ENCODE measurements around the gene EPHA7.

EPHA7 gene

DNA sequence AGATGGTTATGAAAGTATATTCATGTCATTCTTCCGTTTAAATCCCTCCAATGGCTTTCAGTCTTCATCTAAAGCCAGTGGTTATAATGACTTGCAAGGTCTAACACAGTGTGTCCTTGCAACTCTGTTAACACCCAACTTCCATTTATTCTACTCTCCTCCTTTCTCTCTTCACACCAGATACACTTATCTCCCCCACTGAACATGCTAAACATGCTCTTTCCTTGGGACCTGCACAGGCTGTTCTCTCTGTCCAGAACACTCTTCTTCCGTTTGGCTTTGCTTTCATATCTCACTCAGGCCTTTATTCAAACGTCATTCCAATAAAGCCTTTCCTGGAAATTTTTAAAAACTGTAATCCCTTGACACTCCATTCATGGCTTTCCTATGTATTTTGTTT lies 91.5 kb downstream of the EPHA7 start:
- H3K9me3 Mint-ChIP-seq: no peaks in the 10 kb centered on the region
- H3K4me1 Mint-ChIP-seq (ENCODE audit: low read depth): no peaks in the 10 kb centered on the region
- DNase-seq (ENCODE audit: low spot score): no peak
- no peak overlapping the region for H3K4me3 Mint-ChIP-seq
- H3K36me3 Mint-ChIP-seq (ENCODE audit: low read depth): no peaks in the 10 kb centered on the region
- no peak overlapping the region for H3K27ac Mint-ChIP-seq
- H3K27me3 Mint-ChIP-seq (ENCODE audit: low read depth): no peaks in the 10 kb centered on the region

GRCh38 chr6:93325761-93326160 lies 93.6 kb downstream of the EPHA7 start:
- H3K27ac Mint-ChIP-seq: no peak overlapping the region
- H3K9me3 Mint-ChIP-seq: no peaks in the 10 kb centered on the region
- DNase-seq (ENCODE audit: low spot score): no peak
- H3K4me1 Mint-ChIP-seq (ENCODE audit: low read depth): no peaks in the 10 kb centered on the region
- H3K27me3 Mint-ChIP-seq (ENCODE audit: low read depth): no peaks in the 10 kb centered on the region
- H3K36me3 Mint-ChIP-seq (ENCODE audit: low read depth): no peaks in the 10 kb centered on the region
- no peak overlapping the region for H3K4me3 Mint-ChIP-seq

- H3K4me1 Mint-ChIP-seq (ENCODE audit: low read depth): no peaks in the 10 kb centered on the region
- H3K9me3 Mint-ChIP-seq: no peaks in the 10 kb centered on the region
- H3K27me3 Mint-ChIP-seq (ENCODE audit: low read depth): no peaks in the 10 kb centered on the region
Observed at GRCh38 chr6:93323630-93324029, 95.7 kb downstream of the EPHA7 start.

GRCh38 chr6:93322651-93323050 lies 96.7 kb downstream of the EPHA7 start:
- Mint-ChIP-seq H3K27me3 (ENCODE audit: low read depth) (no peaks in the 10 kb centered on the region), H3K27ac (no peak overlapping the region), H3K36me3 (ENCODE audit: low read depth) (no peaks in the 10 kb centered on the region), H3K4me3 (no peak overlapping the region), H3K9me3 (no peaks in the 10 kb centered on the region), H3K4me1 (ENCODE audit: low read depth) (no peaks in the 10 kb centered on the region)
- no peak for DNase-seq (ENCODE audit: low spot score)

More at GRCh38 chr6:93323630-93324029, 95.7 kb downstream of the EPHA7 start:
- H3K4me3 Mint-ChIP-seq: no peak overlapping the region
- H3K36me3 Mint-ChIP-seq (ENCODE audit: low read depth): no peaks in the 10 kb centered on the region
- DNase-seq (ENCODE audit: low spot score): no peak
- H3K27ac Mint-ChIP-seq: no peak overlapping the region

GRCh38 chr6:93319304-93319703 lies 100.1 kb downstream of the EPHA7 start:
- no peak overlapping the region for H3K4me3 Mint-ChIP-seq
- no peaks in the 10 kb centered on the region for H3K9me3 Mint-ChIP-seq
- H3K27ac Mint-ChIP-seq: no peak overlapping the region
- no peaks in the 10 kb centered on the region for H3K4me1 Mint-ChIP-seq (ENCODE audit: low read depth)
- H3K36me3 Mint-ChIP-seq (ENCODE audit: low read depth): no peaks in the 10 kb centered on the region
- no peaks in the 10 kb centered on the region for H3K27me3 Mint-ChIP-seq (ENCODE audit: low read depth)
- DNase-seq (ENCODE audit: low spot score): no peak

DNA sequence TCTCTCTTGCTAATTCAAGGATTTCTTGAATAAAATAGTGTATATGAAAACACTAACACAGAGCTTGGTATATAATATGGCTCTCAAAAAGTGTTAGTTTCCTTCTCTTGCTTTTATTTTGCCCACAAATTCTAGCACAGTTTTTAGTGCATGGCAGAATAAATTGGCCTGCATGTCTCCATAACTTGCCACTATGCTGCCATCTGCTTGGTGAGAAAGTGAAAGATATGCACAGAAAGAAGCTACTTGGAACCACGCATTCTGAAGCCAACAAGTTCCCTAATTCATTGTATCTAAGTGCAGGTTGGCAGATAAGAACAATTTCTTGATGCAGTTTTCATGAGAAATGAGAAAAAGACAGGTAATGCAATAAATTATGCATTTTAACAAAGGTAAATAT lies 101.2 kb downstream of the EPHA7 start:
- no peaks in the 10 kb centered on the region for H3K4me1 Mint-ChIP-seq (ENCODE audit: low read depth)
- H3K27ac Mint-ChIP-seq: no peak overlapping the region

DNA sequence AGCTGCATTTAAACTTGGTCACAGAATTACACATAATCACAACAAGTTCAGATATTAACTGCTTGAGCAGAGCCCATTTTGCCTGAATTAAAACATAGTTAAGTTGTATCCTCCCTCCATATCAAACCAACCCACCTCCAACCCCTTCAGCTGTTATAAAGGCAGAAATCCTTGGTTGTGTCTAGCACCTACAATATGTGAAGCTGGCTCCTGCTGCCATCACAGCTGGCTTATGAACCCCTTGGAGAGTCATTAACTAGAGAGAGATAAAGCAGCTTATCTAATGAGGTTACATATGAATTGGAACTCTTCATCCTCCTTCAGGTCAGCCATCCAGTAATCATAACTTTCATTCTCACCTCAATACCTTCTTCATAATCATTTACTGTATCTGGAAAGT lies 101.8 kb downstream of the EPHA7 start:
- no peak for DNase-seq (ENCODE audit: low spot score)
- Mint-ChIP-seq H3K36me3 (ENCODE audit: low read depth) (no peaks in the 10 kb centered on the region), H3K27me3 (ENCODE audit: low read depth) (no peaks in the 10 kb centered on the region), H3K4me3 (no peak overlapping the region), H3K9me3 (no peaks in the 10 kb centered on the region), H3K27ac (no peak overlapping the region), H3K4me1 (ENCODE audit: low read depth) (no peaks in the 10 kb centered on the region)

More for the DNA sequence above, 101.2 kb downstream of the EPHA7 start:
- H3K4me3 Mint-ChIP-seq: no peak overlapping the region
- H3K9me3 Mint-ChIP-seq: no peaks in the 10 kb centered on the region
- H3K36me3 Mint-ChIP-seq (ENCODE audit: low read depth): no peaks in the 10 kb centered on the region
- no peak for DNase-seq (ENCODE audit: low spot score)
- H3K27me3 Mint-ChIP-seq (ENCODE audit: low read depth): no peaks in the 10 kb centered on the region

DNA sequence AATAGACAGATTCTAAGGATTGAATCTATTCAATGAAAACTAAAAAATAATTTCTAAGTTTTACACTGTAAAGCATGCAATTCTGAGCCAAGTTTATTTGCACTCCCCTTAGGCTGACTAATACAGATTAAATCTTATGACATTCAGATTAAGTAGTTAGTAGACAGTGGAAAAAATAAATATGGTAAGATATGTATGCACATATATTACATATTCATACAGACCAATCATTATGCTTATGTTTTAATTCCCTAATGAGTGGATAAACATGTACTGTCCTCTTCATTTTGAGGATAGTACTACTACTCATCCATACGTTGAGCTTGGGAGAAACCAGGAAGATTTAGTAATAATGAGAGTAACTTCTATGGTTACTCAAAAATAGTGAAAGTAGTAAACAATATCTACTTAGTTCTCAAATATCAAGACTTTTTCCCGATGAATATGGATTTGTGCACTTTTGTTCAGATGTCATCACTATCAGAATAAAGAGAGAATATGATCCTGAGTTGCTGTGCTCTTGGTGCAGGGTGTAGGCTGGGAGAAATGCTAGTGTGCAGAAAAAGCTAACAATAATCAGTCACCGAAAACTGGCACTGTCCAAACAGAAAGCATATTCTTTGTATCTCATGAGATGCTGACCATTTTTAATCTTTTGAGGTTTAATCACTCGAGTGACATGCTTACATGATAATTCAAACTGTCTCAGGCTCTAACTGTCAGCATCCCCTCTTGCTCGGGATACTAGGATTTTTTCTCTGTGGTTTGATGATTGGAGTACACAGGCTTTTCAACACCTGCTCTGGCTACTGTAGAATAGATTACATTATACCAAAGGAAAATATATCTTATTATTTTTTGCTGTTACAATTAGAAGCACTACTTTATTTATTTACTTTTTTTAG lies 111.6 kb downstream of the EPHA7 start:
- Mint-ChIP-seq H3K4me3 (no peak overlapping the region), H3K9me3 (no peaks in the 10 kb centered on the region)

GRCh38 chr6:93305088-93305487 lies 114.3 kb downstream of the EPHA7 start:
- Mint-ChIP-seq H3K36me3 (ENCODE audit: low read depth) (no peaks in the 10 kb centered on the region), H3K27me3 (ENCODE audit: low read depth) (no peaks in the 10 kb centered on the region), H3K4me1 (ENCODE audit: low read depth) (no peaks in the 10 kb centered on the region), H3K4me3 (no peak overlapping the region), H3K9me3 (no peaks in the 10 kb centered on the region), H3K27ac (no peak overlapping the region)
- no peak for DNase-seq (ENCODE audit: low spot score)

More for the DNA sequence above, 111.6 kb downstream of the EPHA7 start:
- DNase-seq (ENCODE audit: low spot score): no peak
- no peaks in the 10 kb centered on the region for H3K36me3 Mint-ChIP-seq (ENCODE audit: low read depth)
- no peaks in the 10 kb centered on the region for H3K27me3 Mint-ChIP-seq (ENCODE audit: low read depth)
- no peaks in the 10 kb centered on the region for H3K4me1 Mint-ChIP-seq (ENCODE audit: low read depth)
- no peak overlapping the region for H3K27ac Mint-ChIP-seq

DNA sequence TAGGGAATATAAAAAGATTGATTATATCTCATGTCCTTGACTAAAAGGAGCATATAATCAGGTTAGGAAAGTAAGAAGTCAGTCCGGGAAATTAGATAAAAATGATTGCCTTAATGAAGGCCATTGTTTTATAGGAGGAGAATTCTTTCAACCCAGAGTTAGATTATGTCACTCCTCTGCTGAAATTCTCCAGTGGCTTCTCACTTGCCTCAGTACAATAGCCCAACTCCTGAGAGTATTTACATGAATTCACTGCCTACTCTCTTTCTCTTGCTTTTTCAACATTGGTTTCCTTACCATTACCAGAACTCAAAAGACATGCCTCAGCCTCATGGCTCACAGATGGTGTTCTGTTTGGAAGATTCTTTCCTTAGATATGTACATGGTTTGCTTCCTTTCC lies 114.9 kb downstream of the EPHA7 start:
- no peak overlapping the region for H3K4me3 Mint-ChIP-seq
- H3K27ac Mint-ChIP-seq: no peak overlapping the region
- H3K27me3 Mint-ChIP-seq (ENCODE audit: low read depth): no peaks in the 10 kb centered on the region
- no peaks in the 10 kb centered on the region for H3K36me3 Mint-ChIP-seq (ENCODE audit: low read depth)
- H3K9me3 Mint-ChIP-seq: peaks cover 5% of the 10 kb centered on the region
- no peak for DNase-seq (ENCODE audit: low spot score)
- no peaks in the 10 kb centered on the region for H3K4me1 Mint-ChIP-seq (ENCODE audit: low read depth)

- Mint-ChIP-seq H3K36me3 (ENCODE audit: low read depth) (no peaks in the 10 kb centered on the region), H3K27me3 (ENCODE audit: low read depth) (no peaks in the 10 kb centered on the region), H3K9me3 (peaks cover 9% of the 10 kb centered on the region), H3K4me1 (ENCODE audit: low read depth) (no peaks in the 10 kb centered on the region), H3K27ac (no peak overlapping the region), H3K4me3 (no peak overlapping the region)
- DNase-seq (ENCODE audit: low spot score): no peak
Observed at GRCh38 chr6:93300661-93301060, 118.7 kb downstream of the EPHA7 start.

DNA sequence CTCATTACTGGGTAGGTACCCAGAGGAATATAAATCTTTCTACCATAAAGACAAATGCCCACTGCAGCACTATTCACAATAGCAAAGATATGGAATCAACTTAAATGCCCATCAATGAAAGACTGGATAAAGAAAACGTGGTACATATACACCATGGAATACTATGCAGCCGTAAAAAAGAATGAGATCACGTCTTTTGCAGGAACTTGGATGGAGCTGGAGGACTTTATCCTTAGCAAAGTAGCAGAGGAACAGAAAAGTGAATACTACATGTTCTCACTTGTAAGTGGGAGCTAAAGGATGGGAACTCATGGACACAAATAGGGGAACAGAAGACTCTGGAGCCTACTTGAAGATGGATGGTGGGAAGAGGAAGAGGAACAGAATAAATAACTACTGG lies 119.7 kb downstream of the EPHA7 start:
- no peak overlapping the region for H3K27ac Mint-ChIP-seq
- no peak for DNase-seq (ENCODE audit: low spot score)
- peaks cover 9% of the 10 kb centered on the region for H3K9me3 Mint-ChIP-seq
- no peaks in the 10 kb centered on the region for H3K4me1 Mint-ChIP-seq (ENCODE audit: low read depth)
- no peak overlapping the region for H3K4me3 Mint-ChIP-seq
- no peaks in the 10 kb centered on the region for H3K36me3 Mint-ChIP-seq (ENCODE audit: low read depth)
- H3K27me3 Mint-ChIP-seq (ENCODE audit: low read depth): no peaks in the 10 kb centered on the region

- Mint-ChIP-seq H3K4me1 (ENCODE audit: low read depth) (no peaks in the 10 kb centered on the region), H3K9me3 (peaks cover 9% of the 10 kb centered on the region), H3K36me3 (ENCODE audit: low read depth) (no peaks in the 10 kb centered on the region), H3K4me3 (no peak overlapping the region), H3K27ac (no peak overlapping the region), H3K27me3 (ENCODE audit: low read depth) (no peaks in the 10 kb centered on the region)
- DNase-seq (ENCODE audit: low spot score): no peak
Observed at GRCh38 chr6:93295631-93296030, 123.7 kb downstream of the EPHA7 start.

- Mint-ChIP-seq H3K27ac (no peak overlapping the region), H3K36me3 (ENCODE audit: low read depth) (no peaks in the 10 kb centered on the region), H3K27me3 (ENCODE audit: low read depth) (no peaks in the 10 kb centered on the region), H3K4me3 (no peak overlapping the region), H3K4me1 (ENCODE audit: low read depth) (no peaks in the 10 kb centered on the region), H3K9me3 (peaks cover 8% of the 10 kb centered on the region)
- no peak for DNase-seq (ENCODE audit: low spot score)
Observed at GRCh38 chr6:93294879-93295278, 124.5 kb downstream of the EPHA7 start.

- peaks cover 4% of the 10 kb centered on the region for H3K9me3 Mint-ChIP-seq
- no peaks in the 10 kb centered on the region for H3K36me3 Mint-ChIP-seq (ENCODE audit: low read depth)
- no peak overlapping the region for H3K4me3 Mint-ChIP-seq
- no peaks in the 10 kb centered on the region for H3K4me1 Mint-ChIP-seq (ENCODE audit: low read depth)
- H3K27ac Mint-ChIP-seq: no peak overlapping the region
- no peak for DNase-seq (ENCODE audit: low spot score)
- no peaks in the 10 kb centered on the region for H3K27me3 Mint-ChIP-seq (ENCODE audit: low read depth)
Observed at GRCh38 chr6:93293872-93294271, 125.5 kb downstream of the EPHA7 start.
